PFSK-1 (cell line): ENCODE measurements around the gene GARIN3.

Experiments used
- FOXP2 ChIP-seq: optimal IDR thresholded peaks from 2 replicates; pipeline ENCODE3; 2011; ENCODE audit warnings: borderline replicate concordance, control low read depth, inconsistent platforms; ENCODE audit not compliant: insufficient read depth; ENCODE audit errors: extremely low read length, extremely low read depth
- POLR2AphosphoS5 ChIP-seq: IDR thresholded peaks from 2 replicates; pipeline ENCODE4 v1.6.1; 2012; ENCODE audit warnings: low read depth, mild to moderate bottlenecking, control low read depth, low read length, moderate library complexity
- SIN3A ChIP-seq: IDR thresholded peaks from 2 replicates; pipeline ENCODE4 v1.6.1; 2012; ENCODE audit warnings: mild to moderate bottlenecking, low read length, moderate library complexity, borderline replicate concordance; ENCODE audit not compliant: insufficient read depth
- TAF1 ChIP-seq: IDR thresholded peaks from 2 replicates; pipeline ENCODE4 v1.6.1; 2012; ENCODE audit warnings: low read length, control low read depth, borderline replicate concordance; ENCODE audit not compliant: insufficient read depth
- TF ChIP-seq, protein P1 (sequence below), 2 experiments: IDR thresholded peaks; 2 replicates each; pipeline versions ENCODE4 v1.6.1 to v1.8.0; 2011 to 2012; ENCODE audit warnings: low read depth in 2 of 2, low read length in 2 of 2, control low read depth in 1 of 2, inconsistent platforms in 1 of 2, mild to moderate bottlenecking in 1 of 2, moderate library complexity in 1 of 2; ENCODE audit not compliant: insufficient read depth in 1 of 2

Gene GARIN3

DNA sequence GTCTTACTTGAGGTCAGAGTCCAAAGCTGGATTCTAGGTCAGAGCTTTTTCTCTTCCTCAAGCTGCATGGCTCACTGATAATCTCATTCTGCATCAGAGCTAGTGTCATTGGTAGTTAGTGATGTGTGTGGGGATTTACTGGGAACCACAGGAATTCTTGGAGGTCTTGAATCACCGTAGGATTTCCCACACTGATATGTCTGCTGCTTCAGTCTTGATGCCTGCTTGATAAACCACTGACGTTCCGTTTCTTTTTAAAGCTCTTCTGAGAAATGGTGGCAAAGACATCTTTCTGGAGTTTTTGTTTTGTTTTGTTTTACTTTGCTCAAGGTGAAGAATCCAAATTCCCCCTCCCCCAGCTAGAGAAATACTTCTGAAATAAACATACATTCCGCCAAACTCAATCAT, 1.2 kb upstream of the GARIN3 start:
- TF ChIP-seq, protein P1, sequence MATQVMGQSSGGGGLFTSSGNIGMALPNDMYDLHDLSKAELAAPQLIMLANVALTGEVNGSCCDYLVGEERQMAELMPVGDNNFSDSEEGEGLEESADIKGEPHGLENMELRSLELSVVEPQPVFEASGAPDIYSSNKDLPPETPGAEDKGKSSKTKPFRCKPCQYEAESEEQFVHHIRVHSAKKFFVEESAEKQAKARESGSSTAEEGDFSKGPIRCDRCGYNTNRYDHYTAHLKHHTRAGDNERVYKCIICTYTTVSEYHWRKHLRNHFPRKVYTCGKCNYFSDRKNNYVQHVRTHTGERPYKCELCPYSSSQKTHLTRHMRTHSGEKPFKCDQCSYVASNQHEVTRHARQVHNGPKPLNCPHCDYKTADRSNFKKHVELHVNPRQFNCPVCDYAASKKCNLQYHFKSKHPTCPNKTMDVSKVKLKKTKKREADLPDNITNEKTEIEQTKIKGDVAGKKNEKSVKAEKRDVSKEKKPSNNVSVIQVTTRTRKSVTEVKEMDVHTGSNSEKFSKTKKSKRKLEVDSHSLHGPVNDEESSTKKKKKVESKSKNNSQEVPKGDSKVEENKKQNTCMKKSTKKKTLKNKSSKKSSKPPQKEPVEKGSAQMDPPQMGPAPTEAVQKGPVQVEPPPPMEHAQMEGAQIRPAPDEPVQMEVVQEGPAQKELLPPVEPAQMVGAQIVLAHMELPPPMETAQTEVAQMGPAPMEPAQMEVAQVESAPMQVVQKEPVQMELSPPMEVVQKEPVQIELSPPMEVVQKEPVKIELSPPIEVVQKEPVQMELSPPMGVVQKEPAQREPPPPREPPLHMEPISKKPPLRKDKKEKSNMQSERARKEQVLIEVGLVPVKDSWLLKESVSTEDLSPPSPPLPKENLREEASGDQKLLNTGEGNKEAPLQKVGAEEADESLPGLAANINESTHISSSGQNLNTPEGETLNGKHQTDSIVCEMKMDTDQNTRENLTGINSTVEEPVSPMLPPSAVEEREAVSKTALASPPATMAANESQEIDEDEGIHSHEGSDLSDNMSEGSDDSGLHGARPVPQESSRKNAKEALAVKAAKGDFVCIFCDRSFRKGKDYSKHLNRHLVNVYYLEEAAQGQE (IDR thresholded peaks at IDR 0.05; ENCODE audit: insufficient read depth in 1 of 2, low read depth in 2 of 2, low read length in 2 of 2): no peak
- TF ChIP-seq POLR2AphosphoS5 (no peak), TAF1 (no peak)

DNA sequence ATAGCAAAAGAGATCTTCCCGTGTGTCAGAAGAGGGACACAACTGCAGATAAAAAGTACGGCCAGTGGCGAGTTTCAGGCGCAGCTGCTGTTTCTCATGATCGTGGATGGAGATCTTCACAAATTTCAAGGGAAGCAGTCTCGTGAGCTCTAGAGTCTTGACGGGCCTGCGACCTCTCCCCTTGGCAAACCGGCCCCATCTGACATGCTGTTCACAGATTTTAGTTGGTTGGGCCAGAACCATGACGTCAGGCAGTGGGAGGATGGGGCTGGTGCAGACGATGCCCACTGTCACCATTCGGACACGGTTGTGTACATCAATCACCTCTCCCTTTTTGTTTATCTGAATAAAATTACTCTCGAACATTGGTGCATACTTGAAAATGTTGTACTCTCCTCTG, 396 bp downstream of the GARIN3 start:
- TF ChIP-seq FOXP2: no peak
- TF ChIP-seq POLR2AphosphoS5: no peak
- TF ChIP-seq TAF1: no peak
- TF ChIP-seq SIN3A: no peak
- TF ChIP-seq, protein P1 (IDR thresholded peaks at IDR 0.05; ENCODE audit: insufficient read depth in 1 of 2, low read depth in 2 of 2, low read length in 2 of 2): no peak

DNA sequence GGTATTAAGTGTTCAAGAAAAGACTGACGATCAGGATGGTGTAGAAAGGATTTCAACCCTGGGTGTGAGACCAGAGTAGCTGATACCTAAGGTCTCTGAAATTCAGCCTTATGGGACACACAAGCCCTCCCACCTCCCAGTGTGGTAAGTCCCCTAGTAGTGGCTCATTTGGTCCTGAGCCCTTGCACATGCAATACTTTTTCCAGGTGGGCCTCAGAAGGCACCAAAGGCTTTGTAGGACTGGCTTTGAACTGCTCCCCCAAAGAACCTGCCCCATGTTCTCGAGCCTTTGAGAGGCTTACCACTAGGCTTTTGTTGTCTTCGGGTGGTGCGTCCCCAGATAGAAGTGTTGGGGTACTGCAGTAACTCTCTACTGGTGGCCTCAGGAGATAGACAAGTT, 803 bp downstream of the GARIN3 start:
- TF ChIP-seq TAF1: no peak
- no peak for TF ChIP-seq FOXP2
- TF ChIP-seq POLR2AphosphoS5: no peak
- TF ChIP-seq, protein P1 (IDR thresholded peaks at IDR 0.05; ENCODE audit: insufficient read depth in 1 of 2, low read depth in 2 of 2, low read length in 2 of 2): no peak
- TF ChIP-seq SIN3A: no peak

DNA sequence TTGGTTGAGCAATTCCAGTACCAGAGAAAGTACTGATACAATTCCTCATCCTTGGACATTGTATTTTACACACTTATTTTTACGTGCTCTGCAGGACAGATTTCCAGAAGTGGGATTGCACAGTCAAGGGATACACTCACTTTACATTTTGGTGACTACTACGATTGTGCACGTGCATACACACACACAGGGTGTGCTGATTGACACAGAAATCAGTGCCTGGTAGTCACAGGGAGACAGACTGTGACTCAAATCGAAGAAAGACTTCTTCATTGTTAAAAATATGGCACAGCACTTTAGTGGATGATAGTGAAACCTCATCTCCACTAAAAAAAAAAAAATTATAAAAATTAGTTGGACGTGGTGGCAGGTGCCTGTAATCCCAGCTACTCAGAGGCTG, 1.5 kb downstream of the GARIN3 start:
- TF ChIP-seq, protein P1 (IDR thresholded peaks at IDR 0.05; ENCODE audit: insufficient read depth in 1 of 2, low read depth in 2 of 2, low read length in 2 of 2): no peak
- TF ChIP-seq FOXP2 (no peak), TAF1 (no peak), POLR2AphosphoS5 (no peak)

DNA sequence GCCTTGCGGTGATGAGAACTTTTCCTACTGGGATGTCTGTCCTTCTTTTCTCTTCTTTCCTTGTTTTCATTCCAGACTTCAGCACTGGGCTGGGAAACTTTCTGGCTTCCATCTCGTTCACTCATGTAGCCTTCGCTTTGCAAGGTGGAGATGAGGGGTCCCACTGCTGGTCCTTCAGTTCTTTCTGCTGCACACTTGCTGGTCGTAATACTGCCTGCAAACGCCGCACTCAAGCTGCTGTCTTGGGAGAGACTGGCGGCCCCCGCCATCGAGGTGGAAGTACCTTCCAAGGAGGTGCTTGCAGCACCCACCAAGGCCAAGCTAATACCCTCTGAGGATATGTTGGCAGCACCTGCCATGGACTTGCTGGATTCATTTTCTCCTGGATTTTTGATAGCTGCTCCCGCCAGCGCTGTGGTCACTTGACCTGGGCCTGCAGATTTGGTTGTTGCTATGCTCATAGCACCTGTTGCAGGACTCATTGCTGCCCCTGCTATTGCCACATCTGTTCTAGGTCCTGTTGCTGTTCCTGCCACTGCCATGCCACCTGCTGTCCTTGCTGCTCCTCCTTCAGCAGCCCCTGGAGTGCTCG, 3.0 kb downstream of the GARIN3 start:
- no peak for TF ChIP-seq SIN3A
- no peak for TF ChIP-seq POLR2AphosphoS5
- TF ChIP-seq FOXP2: no peak
